HG03066 (cell line): ENCODE results near the gene GLRX.
A peak's percentile ranks its signal among the peaks of the same experiment; 100 is the strongest.
"Not testable (repeated sequence)": the region's sequence is repeated elsewhere in the genome, so short reads cannot be mapped to it uniquely, and the experiment has no call there.

ENCODE experiments used
- ATAC-seq: cut with Tn5 transposase; IDR thresholded peaks from one replicate; pipeline ENCODE4 v1.9.1; 2021; ENCODE audit warnings: low read depth; ENCODE audit not compliant: unreplicated experiment

The GLRX gene

GRCh38 chr5:95853490-95853889, 31.0 kb upstream of the GLRX start:
- no peak for ATAC-seq

GRCh38 chr5:95852567-95852966, 30.0 kb upstream of the GLRX start:
- ATAC-seq = no peak

GRCh38 chr5:95851141-95851540, 28.6 kb upstream of the GLRX start:
- ATAC-seq = not testable (repeated sequence)

- ATAC-seq = no peak
Measured at GRCh38 chr5:95850391-95850894, 27.9 kb upstream of the GLRX start.

- no peak for ATAC-seq
Measured at GRCh38 chr5:95848701-95849100, 26.2 kb upstream of the GLRX start.

- no peak for ATAC-seq
Measured at GRCh38 chr5:95847261-95847592, 24.7 kb upstream of the GLRX start.

GRCh38 chr5:95846554-95847260, 24.2 kb upstream of the GLRX start:
- ATAC-seq = no peak

- no peak for ATAC-seq
Measured at GRCh38 chr5:95845391-95845790, 22.9 kb upstream of the GLRX start.

- no peak for ATAC-seq
Measured at GRCh38 chr5:95843733-95844223, 21.3 kb upstream of the GLRX start.

GRCh38 chr5:95842854-95843544, 20.5 kb upstream of the GLRX start:
- ATAC-seq = peak; percentile 94

GRCh38 chr5:95841914-95842812, 19.6 kb upstream of the GLRX start:
- ATAC-seq = no peak

GRCh38 chr5:95840956-95841705, 18.6 kb upstream of the GLRX start:
- no peak for ATAC-seq

GRCh38 chr5:95839658-95840057, 17.1 kb upstream of the GLRX start:
- no peak for ATAC-seq

- no peak for ATAC-seq
Measured at GRCh38 chr5:95838556-95838955, 16.0 kb upstream of the GLRX start.

- ATAC-seq = no peak
Measured at GRCh38 chr5:95838001-95838520, 15.5 kb upstream of the GLRX start.

- no peak for ATAC-seq
Measured at GRCh38 chr5:95837492-95837891, 15.0 kb upstream of the GLRX start.

- not testable (repeated sequence) for ATAC-seq
Measured at GRCh38 chr5:95836971-95837370, 14.4 kb upstream of the GLRX start.

GRCh38 chr5:95836544-95836943, 14.0 kb upstream of the GLRX start:
- no peak for ATAC-seq

- ATAC-seq = no peak
Measured at GRCh38 chr5:95835682-95836385, 13.3 kb upstream of the GLRX start.
